ENCODE measurements around the gene ANXA7. TPM values are rescaled to one million over a fixed set of nuclear protein-coding genes. Genes with fewer than 3 reads are reported as not detected.

ANXA7 gene
- total and polyA plus RNA-seq, 2 donors (not counting 1 experiment from before 2014, with no cell fraction given): 132 to 150 TPM

- H3K4me2 ChIP-seq (ENCODE audit: extremely low read depth, insufficient read depth, low read length): no peak overlapping the region
- H3K4me1 ChIP-seq (ENCODE audit: control insufficient read depth, extremely low read depth, insufficient read depth, low read length): no peaks in the 10 kb centered on the region
- no peak overlapping the region for H3K27ac ChIP-seq (ENCODE audit: insufficient read depth, low read length)
- no peak overlapping the region for H3K4me3 ChIP-seq (replicated peaks in 1 of 4; ENCODE audit: control extremely low read depth in 1 of 4, insufficient read depth in 1 of 4, low read depth in 3 of 4, low read length in 4 of 4)
- no peaks in the 10 kb centered on the region for H3K27me3 ChIP-seq (ENCODE audit: control insufficient read depth, insufficient read depth, low read length)
- peaks cover 2% of the 10 kb centered on the region for H3K36me3 ChIP-seq (ENCODE audit: control insufficient read depth, insufficient read depth, low read length)
- TF ChIP-seq CTCF (conservative IDR thresholded peaks at IDR 0.05 in 1 of 2, IDR thresholded peaks at IDR 0.05 in 1 of 2; ENCODE audit: low read depth in 1 of 2, low read length in 2 of 2): no peak
- no peak for TF ChIP-seq EZH2 (IDR thresholded peaks at IDR 0.05; ENCODE audit: low read length, missing control alignments)
- H2AFZ ChIP-seq (ENCODE audit: low read length): no peak overlapping the region
- peaks cover 86% of the 10 kb centered on the region for H3K79me2 ChIP-seq (ENCODE audit: control insufficient read depth, insufficient read depth, low read length)
- H4K20me1 ChIP-seq (ENCODE audit: control insufficient read depth, extremely low read depth, insufficient read depth, low read length): no peaks in the 10 kb centered on the region
- DNase-seq (ENCODE audit: low read depth in 2 of 2): no peak
- no peak overlapping the region for H3K9ac ChIP-seq (ENCODE audit: insufficient read depth, low read length)
- no peaks in the 10 kb centered on the region for H3K9me3 ChIP-seq (ENCODE audit: control insufficient read depth, insufficient read depth, low read depth, low read length)
Measured at GRCh38 chr10:73407495-73407894, 6.4 kb downstream of the ANXA7 start.

- peak in 1 of 2 donors; percentile 27 for DNase-seq (ENCODE audit: low read depth in 2 of 2)
- TF ChIP-seq EZH2 (IDR thresholded peaks at IDR 0.05; ENCODE audit: low read length, missing control alignments): no peak
- no peak for TF ChIP-seq CTCF (conservative IDR thresholded peaks at IDR 0.05 in 1 of 2, IDR thresholded peaks at IDR 0.05 in 1 of 2; ENCODE audit: low read depth in 1 of 2, low read length in 2 of 2)
- Histone ChIP-seq H3K27ac (ENCODE audit: insufficient read depth, low read length) (no peak overlapping the region), H3K36me3 (ENCODE audit: control insufficient read depth, insufficient read depth, low read length) (peaks cover 2% of the 10 kb centered on the region), H2AFZ (ENCODE audit: low read length) (no peak overlapping the region), H3K4me2 (ENCODE audit: extremely low read depth, insufficient read depth, low read length) (no peak overlapping the region), H3K9me3 (ENCODE audit: control insufficient read depth, insufficient read depth, low read depth, low read length) (no peaks in the 10 kb centered on the region), H3K27me3 (ENCODE audit: control insufficient read depth, insufficient read depth, low read length) (no peaks in the 10 kb centered on the region), H3K79me2 (ENCODE audit: control insufficient read depth, insufficient read depth, low read length) (peaks cover 88% of the 10 kb centered on the region), H3K4me1 (ENCODE audit: control insufficient read depth, extremely low read depth, insufficient read depth, low read length) (no peaks in the 10 kb centered on the region), H3K4me3 (replicated peaks in 1 of 4; ENCODE audit: control extremely low read depth in 1 of 4, insufficient read depth in 1 of 4, low read depth in 3 of 4, low read length in 4 of 4) (no peak overlapping the region), H4K20me1 (ENCODE audit: control insufficient read depth, extremely low read depth, insufficient read depth, low read length) (no peaks in the 10 kb centered on the region), H3K9ac (ENCODE audit: insufficient read depth, low read length) (no peak overlapping the region)
Measured at GRCh38 chr10:73406846-73407245, 7.0 kb downstream of the ANXA7 start.

- DNase-seq (ENCODE audit: low read depth in 2 of 2): no peak
- no peaks in the 10 kb centered on the region for H3K9me3 ChIP-seq (ENCODE audit: control insufficient read depth, insufficient read depth, low read depth, low read length)
- H3K4me1 ChIP-seq (ENCODE audit: control insufficient read depth, extremely low read depth, insufficient read depth, low read length): no peaks in the 10 kb centered on the region
- no peak overlapping the region for H3K27ac ChIP-seq (ENCODE audit: insufficient read depth, low read length)
- peaks cover 2% of the 10 kb centered on the region for H3K36me3 ChIP-seq (ENCODE audit: control insufficient read depth, insufficient read depth, low read length)
- no peak overlapping the region for H3K4me2 ChIP-seq (ENCODE audit: extremely low read depth, insufficient read depth, low read length)
- no peaks in the 10 kb centered on the region for H4K20me1 ChIP-seq (ENCODE audit: control insufficient read depth, extremely low read depth, insufficient read depth, low read length)
- no peak overlapping the region for H3K9ac ChIP-seq (ENCODE audit: insufficient read depth, low read length)
- no peak overlapping the region for H2AFZ ChIP-seq (ENCODE audit: low read length)
- H3K27me3 ChIP-seq (ENCODE audit: control insufficient read depth, insufficient read depth, low read length): no peaks in the 10 kb centered on the region
- H3K4me3 ChIP-seq (replicated peaks in 1 of 4; ENCODE audit: control extremely low read depth in 1 of 4, insufficient read depth in 1 of 4, low read depth in 3 of 4, low read length in 4 of 4): no peak overlapping the region
- H3K79me2 ChIP-seq (ENCODE audit: control insufficient read depth, insufficient read depth, low read length): peaks cover 81% of the 10 kb centered on the region
- TF ChIP-seq EZH2 (IDR thresholded peaks at IDR 0.05; ENCODE audit: low read length, missing control alignments): no peak
- no peak for TF ChIP-seq CTCF (conservative IDR thresholded peaks at IDR 0.05 in 1 of 2, IDR thresholded peaks at IDR 0.05 in 1 of 2; ENCODE audit: low read depth in 1 of 2, low read length in 2 of 2)
Measured at GRCh38 chr10:73405556-73405955, 8.3 kb downstream of the ANXA7 start.
